Osteoblast (primary cell): Measurements from ENCODE around the gene DLK2. TPM values are rescaled to one million over a fixed set of nuclear protein-coding genes. Genes with fewer than 3 reads are reported as not detected.

Experiments used
- DNase-seq: peaks from one replicate; pipeline ENCODE4 v3.0.0; 2011; ENCODE audit warnings: low spot score, mixed read lengths; ENCODE audit not compliant: insufficient read length; ENCODE audit errors: missing footprints
- H2AFZ ChIP-seq: 2 replicates; pipeline ENCODE4 v1.6.0; 2011; ENCODE audit warnings: mild to moderate bottlenecking, low read length
- H3K27ac ChIP-seq: 2 replicates; pipeline ENCODE4 v1.5.1; 2011; ENCODE audit warnings: mild to moderate bottlenecking, low read depth, low read length, moderate library complexity
- H3K27me3 ChIP-seq: 2 replicates; pipeline ENCODE4 v1.6.0; 2012; ENCODE audit warnings: mild to moderate bottlenecking, control low read depth, inconsistent platforms, low read length, moderate library complexity; ENCODE audit not compliant: insufficient read depth
- H3K36me3 ChIP-seq: 2 replicates; pipeline ENCODE4 v1.5.1; 2011; ENCODE audit warnings: mild to moderate bottlenecking, low read length, control low read depth, moderate library complexity; ENCODE audit not compliant: insufficient read depth
- H3K4me1 ChIP-seq: 2 replicates; pipeline ENCODE4 v1.5.1; 2011; ENCODE audit warnings: mild to moderate bottlenecking, low read length, control low read depth, moderate library complexity; ENCODE audit not compliant: insufficient read depth
- H3K4me2 ChIP-seq: 2 replicates; pipeline ENCODE4 v1.6.0; 2011; ENCODE audit warnings: mild to moderate bottlenecking, low read length; ENCODE audit not compliant: insufficient read depth
- H3K4me3 ChIP-seq: fragments of 200-600 bp; sonication (generic); 3 replicates; pipeline ENCODE4 v1.5.1; 2012; ENCODE audit warnings: mild to moderate bottlenecking, low read length, inconsistent platforms; ENCODE audit not compliant: insufficient read depth
- H3K79me2 ChIP-seq: 2 replicates; pipeline ENCODE4 v1.6.0; 2012; ENCODE audit warnings: mild to moderate bottlenecking, low read length, control low read depth, inconsistent platforms; ENCODE audit not compliant: insufficient read depth
- H3K9me3 ChIP-seq: 2 replicates; pipeline ENCODE4 v1.5.1; 2011; ENCODE audit warnings: low read depth, low read length, control low read depth
- H4K20me1 ChIP-seq: 2 replicates; pipeline ENCODE4 v1.6.0; 2012; ENCODE audit warnings: mild to moderate bottlenecking, low read length, control low read depth; ENCODE audit not compliant: insufficient read depth
- small RNA-seq: library from RNA; depleted of rRNA; stranded (forward); fragments of <200 nt; gene quantifications from one replicate; pipeline ENCODE3, GENCODE V24; 2012
- total RNA-seq: library from RNA; depleted of rRNA; stranded (reverse); fragments of >200 nt; gene quantifications from 2 replicates; pipeline ENCODE4 v1.2.3, GENCODE V29; 2012
- TF ChIP-seq, protein P1 (sequence below): IDR thresholded peaks from 2 replicates; pipeline ENCODE4 v1.5.1; 2011; ENCODE audit warnings: mild to moderate bottlenecking, low read depth, low read length, moderate library complexity; ENCODE audit errors: extremely low read depth

DLK2 gene
- total RNA-seq, 1 donor: not detected

DNA sequence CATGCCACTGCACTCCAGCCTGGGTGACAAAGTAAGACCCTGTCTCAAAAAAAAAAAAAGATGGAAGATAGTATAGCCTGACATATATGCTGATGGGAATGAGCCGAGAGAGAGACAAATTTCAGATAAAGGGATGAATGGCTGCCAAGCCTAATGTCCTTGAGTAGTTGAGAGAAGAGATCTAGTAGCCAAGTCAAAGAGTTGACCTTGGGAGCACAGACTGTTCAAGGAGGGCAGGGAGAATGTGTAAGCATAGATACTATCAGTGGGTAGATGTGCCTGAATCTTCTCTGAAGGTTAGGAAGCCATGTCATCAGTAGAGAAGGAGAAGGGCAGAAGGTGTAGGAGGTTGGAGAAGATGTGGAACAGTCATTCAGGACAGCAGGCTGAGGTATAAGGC, 48.1 kb downstream of the DLK2 start:
- DNase-seq: no peak
- H3K27me3 ChIP-seq: peaks cover 13% of the 10 kb centered on the region
- no peaks in the 10 kb centered on the region for H4K20me1 ChIP-seq
- H3K79me2 ChIP-seq: no peaks in the 10 kb centered on the region
- TF ChIP-seq, protein P1, sequence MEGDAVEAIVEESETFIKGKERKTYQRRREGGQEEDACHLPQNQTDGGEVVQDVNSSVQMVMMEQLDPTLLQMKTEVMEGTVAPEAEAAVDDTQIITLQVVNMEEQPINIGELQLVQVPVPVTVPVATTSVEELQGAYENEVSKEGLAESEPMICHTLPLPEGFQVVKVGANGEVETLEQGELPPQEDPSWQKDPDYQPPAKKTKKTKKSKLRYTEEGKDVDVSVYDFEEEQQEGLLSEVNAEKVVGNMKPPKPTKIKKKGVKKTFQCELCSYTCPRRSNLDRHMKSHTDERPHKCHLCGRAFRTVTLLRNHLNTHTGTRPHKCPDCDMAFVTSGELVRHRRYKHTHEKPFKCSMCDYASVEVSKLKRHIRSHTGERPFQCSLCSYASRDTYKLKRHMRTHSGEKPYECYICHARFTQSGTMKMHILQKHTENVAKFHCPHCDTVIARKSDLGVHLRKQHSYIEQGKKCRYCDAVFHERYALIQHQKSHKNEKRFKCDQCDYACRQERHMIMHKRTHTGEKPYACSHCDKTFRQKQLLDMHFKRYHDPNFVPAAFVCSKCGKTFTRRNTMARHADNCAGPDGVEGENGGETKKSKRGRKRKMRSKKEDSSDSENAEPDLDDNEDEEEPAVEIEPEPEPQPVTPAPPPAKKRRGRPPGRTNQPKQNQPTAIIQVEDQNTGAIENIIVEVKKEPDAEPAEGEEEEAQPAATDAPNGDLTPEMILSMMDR: no peak
- H3K9me3 ChIP-seq: no peaks in the 10 kb centered on the region
- H3K27ac ChIP-seq: no peak overlapping the region
- H3K4me2 ChIP-seq: no peak overlapping the region
- H3K4me1 ChIP-seq: no peaks in the 10 kb centered on the region
- H2AFZ ChIP-seq: no peak overlapping the region
- no peak overlapping the region for H3K4me3 ChIP-seq
- no peaks in the 10 kb centered on the region for H3K36me3 ChIP-seq

DNA sequence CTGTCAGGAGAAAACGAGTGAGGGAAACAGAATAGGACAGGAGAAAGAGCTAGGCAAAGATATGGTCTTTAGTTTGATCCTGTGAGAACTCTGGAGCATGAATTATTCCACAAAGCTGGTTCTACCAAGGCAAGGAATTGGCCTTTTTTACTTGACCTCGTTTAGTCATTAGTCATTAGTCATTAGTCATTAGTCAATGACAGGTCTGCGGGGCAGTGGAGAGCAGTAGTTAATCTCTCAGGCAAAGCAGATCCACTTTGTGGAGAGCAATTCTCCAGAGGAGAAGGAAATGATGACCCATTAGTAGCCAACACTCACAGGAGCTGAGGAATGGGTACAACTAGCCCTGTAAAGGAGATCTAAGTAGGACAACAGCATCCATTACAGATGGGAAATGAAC, 50.0 kb downstream of the DLK2 start:
- Histone ChIP-seq H4K20me1 (no peaks in the 10 kb centered on the region), H2AFZ (no peak overlapping the region), H3K4me3 (no peak overlapping the region), H3K27ac (no peak overlapping the region), H3K4me1 (no peaks in the 10 kb centered on the region), H3K79me2 (no peaks in the 10 kb centered on the region), H3K27me3 (peaks cover 11% of the 10 kb centered on the region), H3K36me3 (no peaks in the 10 kb centered on the region), H3K4me2 (no peak overlapping the region), H3K9me3 (no peaks in the 10 kb centered on the region)
- no peak for DNase-seq
- TF ChIP-seq, protein P1: no peak

GRCh38 chr6:43402820-43403219, 52.5 kb downstream of the DLK2 start:
- H3K79me2 ChIP-seq: no peaks in the 10 kb centered on the region
- no peaks in the 10 kb centered on the region for H3K4me1 ChIP-seq
- no peaks in the 10 kb centered on the region for H3K36me3 ChIP-seq
- H4K20me1 ChIP-seq: no peaks in the 10 kb centered on the region
- DNase-seq: no peak
- H3K4me3 ChIP-seq: no peak overlapping the region
- H3K27ac ChIP-seq: no peak overlapping the region
- no peak overlapping the region for H3K4me2 ChIP-seq
- no peak overlapping the region for H2AFZ ChIP-seq
- TF ChIP-seq, protein P1: no peak
- H3K9me3 ChIP-seq: no peaks in the 10 kb centered on the region
- H3K27me3 ChIP-seq: peaks cover 13% of the 10 kb centered on the region

- Histone ChIP-seq H3K4me2 (no peak overlapping the region), H4K20me1 (no peaks in the 10 kb centered on the region), H3K36me3 (no peaks in the 10 kb centered on the region), H3K4me3 (no peak overlapping the region), H3K79me2 (no peaks in the 10 kb centered on the region), H2AFZ (no peak overlapping the region), H3K4me1 (no peaks in the 10 kb centered on the region), H3K9me3 (no peaks in the 10 kb centered on the region), H3K27ac (no peak overlapping the region), H3K27me3 (peaks cover 13% of the 10 kb centered on the region)
- TF ChIP-seq, protein P1: no peak
- DNase-seq: no peak
These were observed 53.6 kb downstream of the DLK2 start for GRCh38 chr6:43401730-43402129.

Small RNA genes within 50 kb of the gene (small RNA-seq; reads per million reads assigned to genes)
- not detected for gene MIR6780B
- gene RNU6-1113P: not detected

Other genes starting within 250 kb of the DLK2 start
- 32.9 and 33.3 TPM in 2 replicates for gene DNPH1, start 226.1 kb downstream of the DLK2 start, total RNA-seq
- gene TTBK1, start 212.1 kb downstream of the DLK2 start, total RNA-seq: under 0.01 TPM in 1 of 2 replicates, not detected in the other
- not detected in 2 replicates for gene SLC22A7, start 157.3 kb downstream of the DLK2 start, total RNA-seq
- gene CRIP3, start 146.7 kb downstream of the DLK2 start, total RNA-seq: 0.59 TPM in 1 of 2 replicates, not detected in the other
- gene ZNF318, start 85.9 kb downstream of the DLK2 start, total RNA-seq: 12.3 and 14.7 TPM in 2 replicates
- gene ABCC10, start 28.0 kb downstream of the DLK2 start, total RNA-seq: 26.4 and 27.1 TPM in 2 replicates
- gene TJAP1, start 22.0 kb upstream of the DLK2 start, total RNA-seq: 14.5 and 16.2 TPM in 2 replicates
- gene LRRC73, start 54.8 kb upstream of the DLK2 start, total RNA-seq: 0.36 and 0.59 TPM in 2 replicates
- gene YIPF3, start 61.4 kb upstream of the DLK2 start, total RNA-seq: 98.8 and 126 TPM in 2 replicates
- gene POLR1C, start 61.5 kb upstream of the DLK2 start, total RNA-seq: 28.6 and 29.5 TPM in 2 replicates
- 33.9 and 66.2 TPM in 2 replicates for gene XPO5, start 120.5 kb upstream of the DLK2 start, total RNA-seq
- gene POLH, start 120.6 kb upstream of the DLK2 start, total RNA-seq: 26.4 and 28.0 TPM in 2 replicates
- 74.3 and 84.0 TPM in 2 replicates for gene GTPBP2, start 173.7 kb upstream of the DLK2 start, total RNA-seq
- gene MAD2L1BP, start 180.3 kb upstream of the DLK2 start, total RNA-seq: 18.6 and 30.4 TPM in 2 replicates
- under 0.01 and 0.36 TPM in 2 replicates for gene RSPH9, start 189.5 kb upstream of the DLK2 start, total RNA-seq
- gene MRPS18A, start 232.2 kb upstream of the DLK2 start, total RNA-seq: 27.5 and 30.4 TPM in 2 replicates